ENCODE data around the gene LILRA1.

LILRA1 gene

DNA sequence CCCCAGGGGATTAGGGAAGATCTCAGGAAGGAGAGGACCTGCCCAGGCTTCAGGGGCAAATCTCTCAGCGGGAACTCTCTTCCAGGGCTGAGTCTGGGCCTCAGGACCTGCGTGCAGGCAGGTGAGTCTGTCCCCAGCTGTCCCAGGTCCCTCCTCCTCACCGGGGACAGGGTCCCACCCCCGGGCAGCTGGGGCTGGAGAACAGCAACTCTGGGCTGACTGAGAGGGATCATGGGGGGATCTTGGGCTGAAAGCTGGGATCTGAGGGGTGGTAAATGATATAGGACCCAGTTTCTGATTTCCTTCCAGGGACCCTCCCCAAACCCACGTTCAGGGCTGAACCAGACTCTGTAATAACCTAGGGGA lies 14.3 kb downstream of the LILRA1 start:
- no peak for TF ChIP-seq CTCF (IDR thresholded peaks at IDR 0.05)

DNA sequence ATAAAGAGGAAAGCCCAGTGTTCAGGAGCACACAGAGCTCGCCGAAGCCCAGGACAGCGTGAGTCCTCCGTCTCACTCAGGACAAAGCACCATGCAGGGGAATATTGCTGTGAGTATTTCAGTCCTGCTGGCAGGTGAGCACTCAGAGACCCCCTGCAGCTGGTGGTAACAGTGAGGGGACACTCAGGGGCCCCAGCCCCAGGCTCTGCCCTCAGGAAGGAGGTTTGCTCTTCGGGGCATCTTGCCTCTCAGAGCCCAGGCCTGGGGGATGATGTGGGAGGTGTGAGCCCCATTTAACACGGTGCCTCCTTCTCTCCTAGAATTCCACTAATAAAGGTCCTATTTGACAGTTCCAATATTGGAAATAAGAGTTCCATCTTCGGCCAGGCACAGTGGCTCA lies 14.8 kb downstream of the LILRA1 start:
- Histone ChIP-seq H3K4me3 (ENCODE audit: low read depth, low read length) (no peak overlapping the region), H3K36me3 (ENCODE audit: control insufficient read depth, insufficient read depth, low read length) (no peaks in the 10 kb centered on the region), H3K4me2 (ENCODE audit: low read length) (no peak overlapping the region), H3K4me1 (no peaks in the 10 kb centered on the region), H3K9ac (no peak overlapping the region), H3K79me2 (no peaks in the 10 kb centered on the region), H3K27me3 (ENCODE audit: control insufficient read depth, insufficient read depth, low read length) (no peaks in the 10 kb centered on the region), H3K9me3 (ENCODE audit: control insufficient read depth, low read length) (no peaks in the 10 kb centered on the region), H2AFZ (no peak overlapping the region), H3K27ac (no peak overlapping the region)
- TF ChIP-seq CTCF (IDR thresholded peaks at IDR 0.05), result no peak

More for the DNA sequence above, 14.3 kb downstream of the LILRA1 start:
- H3K4me1 ChIP-seq, result no peaks in the 10 kb centered on the region
- no peak overlapping the region for H3K27ac ChIP-seq
- H3K79me2 ChIP-seq, result no peaks in the 10 kb centered on the region
- H3K27me3 ChIP-seq (ENCODE audit: control insufficient read depth, insufficient read depth, low read length), result no peaks in the 10 kb centered on the region
- no peak overlapping the region for H3K4me2 ChIP-seq (ENCODE audit: low read length)
- H3K9me3 ChIP-seq (ENCODE audit: control insufficient read depth, low read length), result no peaks in the 10 kb centered on the region
- no peaks in the 10 kb centered on the region for H3K36me3 ChIP-seq (ENCODE audit: control insufficient read depth, insufficient read depth, low read length)
- no peak overlapping the region for H2AFZ ChIP-seq
- no peak overlapping the region for H3K9ac ChIP-seq
- H3K4me3 ChIP-seq (ENCODE audit: low read depth, low read length), result no peak overlapping the region

DNA sequence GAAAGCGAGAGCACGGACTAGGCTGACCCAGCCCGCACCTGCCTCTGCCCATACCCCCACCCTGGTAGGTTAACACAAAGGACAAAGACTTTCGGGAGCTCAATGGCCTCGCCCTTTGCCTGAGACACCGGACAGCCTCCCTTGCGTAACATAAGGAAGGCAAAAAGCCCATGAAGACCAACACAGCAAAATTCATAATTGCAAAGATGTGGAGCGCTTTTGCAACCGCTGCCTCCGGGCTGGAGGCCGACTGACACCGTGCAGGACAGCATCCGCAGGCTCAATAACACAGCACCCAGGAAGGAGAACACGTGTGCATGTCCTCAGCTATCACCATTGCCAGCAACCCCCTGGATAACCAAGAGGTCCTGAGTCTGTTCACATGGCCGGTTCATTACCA lies 15.4 kb downstream of the LILRA1 start:
- Histone ChIP-seq H3K4me2 (ENCODE audit: low read length) (no peak overlapping the region), H3K36me3 (ENCODE audit: control insufficient read depth, insufficient read depth, low read length) (no peaks in the 10 kb centered on the region), H2AFZ (no peak overlapping the region), H3K79me2 (no peaks in the 10 kb centered on the region), H3K9ac (no peak overlapping the region), H3K9me3 (ENCODE audit: control insufficient read depth, low read length) (no peaks in the 10 kb centered on the region), H3K27me3 (ENCODE audit: control insufficient read depth, insufficient read depth, low read length) (no peaks in the 10 kb centered on the region), H3K4me3 (ENCODE audit: low read depth, low read length) (no peak overlapping the region), H3K27ac (no peak overlapping the region), H3K4me1 (no peaks in the 10 kb centered on the region)
- TF ChIP-seq CTCF (IDR thresholded peaks at IDR 0.05), result no peak

- H3K9ac ChIP-seq, result no peak overlapping the region
- H3K4me2 ChIP-seq (ENCODE audit: low read length), result no peak overlapping the region
- H3K27me3 ChIP-seq (ENCODE audit: control insufficient read depth, insufficient read depth, low read length), result no peaks in the 10 kb centered on the region
- TF ChIP-seq CTCF (IDR thresholded peaks at IDR 0.05), result no peak
- no peak overlapping the region for H3K4me3 ChIP-seq (ENCODE audit: low read depth, low read length)
- H3K36me3 ChIP-seq (ENCODE audit: control insufficient read depth, insufficient read depth, low read length), result no peaks in the 10 kb centered on the region
- no peaks in the 10 kb centered on the region for H3K79me2 ChIP-seq
- no peak overlapping the region for H2AFZ ChIP-seq
- H3K27ac ChIP-seq, result no peak overlapping the region
- H3K9me3 ChIP-seq (ENCODE audit: control insufficient read depth, low read length), result no peaks in the 10 kb centered on the region
- no peaks in the 10 kb centered on the region for H3K4me1 ChIP-seq
Measured at GRCh38 chr19:54609356-54609791, 15.9 kb downstream of the LILRA1 start.

- Histone ChIP-seq H3K27ac (no peak overlapping the region), H3K4me2 (ENCODE audit: low read length) (no peak overlapping the region), H2AFZ (no peak overlapping the region), H3K9me3 (ENCODE audit: control insufficient read depth, low read length) (no peaks in the 10 kb centered on the region), H3K4me3 (ENCODE audit: low read depth, low read length) (no peak overlapping the region), H3K36me3 (ENCODE audit: control insufficient read depth, insufficient read depth, low read length) (no peaks in the 10 kb centered on the region), H3K9ac (no peak overlapping the region), H3K27me3 (ENCODE audit: control insufficient read depth, insufficient read depth, low read length) (no peaks in the 10 kb centered on the region), H3K79me2 (no peaks in the 10 kb centered on the region), H3K4me1 (no peaks in the 10 kb centered on the region)
- no peak for TF ChIP-seq CTCF (IDR thresholded peaks at IDR 0.05)
Measured at GRCh38 chr19:54612428-54612827, 19.0 kb downstream of the LILRA1 start.

Data from parathyroid adenoma (tissue), 2 donors.